Mesenchymal stem cell (in vitro differentiated cells and primary cell): ENCODE results near the gene CAPN15.

Experiments used
- DNase-seq: peaks from one replicate; pipeline ENCODE4 v3.0.0-alpha.2; 2013
- H2AFZ ChIP-seq: one replicate; pipeline ENCODE4 v1.6.1; 2013; ENCODE audit warnings: low read depth, mild to moderate bottlenecking, control low read depth, inconsistent platforms, low read length, moderate library complexity
- H2AK5ac ChIP-seq: 2 replicates; pipeline ENCODE4 v1.6.1; 2013; ENCODE audit warnings: low read length, moderate library complexity, mild to moderate bottlenecking, inconsistent platforms; ENCODE audit not compliant: severe bottlenecking
- H2BK120ac ChIP-seq: one replicate; pipeline ENCODE4 v1.6.1; 2013; ENCODE audit warnings: low read depth, mild to moderate bottlenecking, inconsistent platforms, low read length, moderate library complexity
- H2BK12ac ChIP-seq, 2 experiments: one replicate each; pipeline ENCODE4 v1.6.1; 2013; ENCODE audit warnings: inconsistent platforms in 2 of 2, low read length in 2 of 2, mild to moderate bottlenecking in 2 of 2, moderate library complexity in 2 of 2, control low read depth in 1 of 2
- H2BK15ac ChIP-seq: one replicate; pipeline ENCODE4 v1.6.1; 2013; ENCODE audit warnings: mild to moderate bottlenecking, low read depth, inconsistent platforms; ENCODE audit not compliant: poor library complexity, severe bottlenecking
- H2BK5ac ChIP-seq: 2 replicates; pipeline ENCODE4 v1.6.1; 2013; ENCODE audit warnings: low read depth, mild to moderate bottlenecking, low read length, control low read depth, inconsistent platforms; ENCODE audit not compliant: poor library complexity, severe bottlenecking
- H3K14ac ChIP-seq, 2 experiments: one replicate each; pipeline ENCODE4 v1.6.1; 2013; ENCODE audit warnings: inconsistent platforms in 2 of 2, low read length in 2 of 2, control low read depth in 1 of 2, mild to moderate bottlenecking in 1 of 2, moderate library complexity in 1 of 2
- H3K18ac ChIP-seq, 2 experiments: one replicate each; pipeline ENCODE4 v1.6.1; 2013; ENCODE audit warnings: inconsistent platforms in 2 of 2, low read length in 2 of 2, control low read depth in 1 of 2, low read depth in 1 of 2, mild to moderate bottlenecking in 1 of 2
- H3K23ac ChIP-seq, 2 experiments: one replicate each; pipeline ENCODE4 v1.6.1; 2013; ENCODE audit warnings: inconsistent platforms in 2 of 2, low read length in 2 of 2, mild to moderate bottlenecking in 2 of 2, moderate library complexity in 2 of 2, control low read depth in 1 of 2
- H3K27ac ChIP-seq: 2 replicates; pipeline ENCODE4 v1.5.1; 2013; ENCODE audit warnings: mild to moderate bottlenecking, moderate library complexity, low read length, control low read depth, inconsistent platforms; ENCODE audit not compliant: poor library complexity, severe bottlenecking
- H3K27me3 ChIP-seq, 2 experiments: 2 replicates each; pipeline versions ENCODE4 v1.6.1 to v1.7.0; 2013; ENCODE audit warnings: low read length in 2 of 2, mild to moderate bottlenecking in 2 of 2, moderate library complexity in 2 of 2, control low read depth in 1 of 2, inconsistent platforms in 1 of 2; ENCODE audit not compliant: control insufficient read depth in 1 of 2, insufficient read depth in 1 of 2
- H3K36me3 ChIP-seq, 2 experiments: 2 replicates each; pipeline versions ENCODE4 v1.6.1 to v1.7.0; 2013; ENCODE audit warnings: low read length in 2 of 2, control low read depth in 1 of 2, inconsistent platforms in 1 of 2, low read depth in 1 of 2, mild to moderate bottlenecking in 1 of 2; ENCODE audit not compliant: insufficient read depth in 2 of 2, control insufficient read depth in 1 of 2
- H3K4ac ChIP-seq, 2 experiments: one replicate each; pipeline ENCODE4 v1.6.1; 2013; ENCODE audit warnings: inconsistent platforms in 2 of 2, low read length in 2 of 2, mild to moderate bottlenecking in 2 of 2, moderate library complexity in 2 of 2, control low read depth in 1 of 2, low read depth in 1 of 2
- H3K4me1 ChIP-seq: 2 replicates; pipeline ENCODE4 v1.6.1; 2013; ENCODE audit warnings: low read depth, low read length, control low read depth; ENCODE audit not compliant: control insufficient read depth, insufficient read depth
- H3K4me2 ChIP-seq: 2 replicates; pipeline ENCODE4 v1.6.1; 2013; ENCODE audit warnings: low read length, mild to moderate bottlenecking, inconsistent platforms; ENCODE audit not compliant: poor library complexity, severe bottlenecking
- H3K4me3 ChIP-seq, 2 experiments: 2 replicates each; pipeline versions ENCODE4 v1.5.1 to v1.7.0; 2013; ENCODE audit warnings: low read length in 2 of 2, mild to moderate bottlenecking in 2 of 2, control low read depth in 1 of 2, low read depth in 1 of 2; ENCODE audit not compliant: insufficient read depth in 1 of 2
- H3K79me1 ChIP-seq: replicated peaks from 2 replicates; pipeline ENCODE4 v1.6.1; 2013; ENCODE audit warnings: mild to moderate bottlenecking, control low read depth, low read length, inconsistent platforms; ENCODE audit not compliant: poor library complexity, severe bottlenecking
- H3K9ac ChIP-seq: 2 replicates; pipeline ENCODE4 v1.7.0; 2013; ENCODE audit warnings: mild to moderate bottlenecking, low read length, moderate library complexity
- H3K9me3 ChIP-seq: 2 replicates; pipeline ENCODE4 v1.7.0; 2013; ENCODE audit warnings: mild to moderate bottlenecking, low read length; ENCODE audit not compliant: control insufficient read depth
- H4K8ac ChIP-seq: one replicate; pipeline ENCODE4 v1.6.1; 2013; ENCODE audit warnings: inconsistent platforms, mild to moderate bottlenecking, low read length, moderate library complexity
- H4K91ac ChIP-seq: one replicate; pipeline ENCODE4 v1.6.1; 2013; ENCODE audit warnings: mild to moderate bottlenecking, low read length, inconsistent platforms
- WGBS: methylation state at CpG from one replicate; pipeline ENCODE4 v1.1.7; 2013; ENCODE audit warnings: mixed read lengths; 5-methylcytosine and 5-hydroxymethylcytosine counted together

The CAPN15 gene

GRCh38 chr16:534856-535445, 7.4 kb downstream of the CAPN15 start:
- no peak for DNase-seq
- Histone ChIP-seq H3K18ac (peak overlapping the region in 1 of 2 experiments; percentile 61), H3K27ac (no peak overlapping the region), H2BK15ac (no peak overlapping the region), H4K91ac (peak overlapping the region; percentile 36), H2BK120ac (no peak overlapping the region), H3K4me2 (peak overlapping the region; percentile 30), H4K8ac (no peak overlapping the region), H3K9me3 (no peaks in the 10 kb centered on the region), H3K4ac (peak overlapping the region in 1 of 2 experiments; percentile 22), H3K14ac (peak overlapping the region in 1 of 2 experiments; percentile 5), H3K9ac (peak overlapping the region; percentile 39), H2BK12ac (peak overlapping the region; percentile 1 to 64), H2AFZ (no peak overlapping the region), H3K23ac (no peak overlapping the region), H3K4me1 (peaks cover 67% of the 10 kb centered on the region), H3K79me1 (peaks cover 31% of the 10 kb centered on the region), H2BK5ac (no peak overlapping the region), H3K36me3 (peaks cover 12 to 62% of the 10 kb centered on the region in 2 experiments), H3K4me3 (peak overlapping the region in 1 of 2 experiments; percentile 36), H2AK5ac (no peak overlapping the region), H3K27me3 (no peaks in the 10 kb centered on the region)
- WGBS = 94% methylated on average over 27 of the region's 27 CpGs

- Histone ChIP-seq H3K27ac (no peak overlapping the region), H3K4me2 (peak overlapping the region; percentile 30), H3K9ac (peak overlapping the region; percentile 39), H4K8ac (peak overlapping the region; percentile 65), H2AK5ac (no peak overlapping the region), H3K9me3 (no peaks in the 10 kb centered on the region), H2BK12ac (peak overlapping the region; percentile 1 to 59), H3K14ac (peak overlapping the region in 1 of 2 experiments; percentile 49), H2BK15ac (no peak overlapping the region), H3K79me1 (peaks cover 33% of the 10 kb centered on the region), H3K23ac (no peak overlapping the region), H2BK120ac (no peak overlapping the region), H3K27me3 (no peaks in the 10 kb centered on the region), H3K18ac (peak overlapping the region in 1 of 2 experiments; percentile 61), H2AFZ (no peak overlapping the region), H3K4me3 (peak overlapping the region in 1 of 2 experiments; percentile 36), H2BK5ac (no peak overlapping the region), H3K4me1 (peaks cover 67% of the 10 kb centered on the region), H3K4ac (peak overlapping the region; percentile 6 to 22), H4K91ac (peak overlapping the region; percentile 52), H3K36me3 (peaks cover 9 to 59% of the 10 kb centered on the region in 2 experiments)
- peak; percentile 78 for DNase-seq
- 71% methylated on average over 39 of the region's 39 CpGs for WGBS
Measured at GRCh38 chr16:535446-536405, 8.2 kb downstream of the CAPN15 start.

- Histone ChIP-seq H2BK12ac (no peak overlapping the region), H3K79me1 (peaks cover 37% of the 10 kb centered on the region), H2AK5ac (no peak overlapping the region), H4K91ac (no peak overlapping the region), H3K23ac (no peak overlapping the region), H2BK15ac (no peak overlapping the region), H2BK120ac (no peak overlapping the region), H3K4me3 (no peak overlapping the region), H3K9me3 (no peaks in the 10 kb centered on the region), H2BK5ac (no peak overlapping the region), H4K8ac (no peak overlapping the region), H3K14ac (no peak overlapping the region), H2AFZ (no peak overlapping the region), H3K27me3 (no peaks in the 10 kb centered on the region), H3K4ac (no peak overlapping the region), H3K4me1 (peaks cover 69% of the 10 kb centered on the region), H3K9ac (no peak overlapping the region), H3K36me3 (peaks cover 9 to 62% of the 10 kb centered on the region in 2 experiments), H3K18ac (no peak overlapping the region), H3K27ac (no peak overlapping the region), H3K4me2 (no peak overlapping the region)
- 93% methylated on average over 17 of the region's 17 CpGs for WGBS
- no peak for DNase-seq
Measured at GRCh38 chr16:536746-537145, 9.2 kb downstream of the CAPN15 start.
